ENCODE measurements around the gene PBX3.

Gene PBX3

DNA sequence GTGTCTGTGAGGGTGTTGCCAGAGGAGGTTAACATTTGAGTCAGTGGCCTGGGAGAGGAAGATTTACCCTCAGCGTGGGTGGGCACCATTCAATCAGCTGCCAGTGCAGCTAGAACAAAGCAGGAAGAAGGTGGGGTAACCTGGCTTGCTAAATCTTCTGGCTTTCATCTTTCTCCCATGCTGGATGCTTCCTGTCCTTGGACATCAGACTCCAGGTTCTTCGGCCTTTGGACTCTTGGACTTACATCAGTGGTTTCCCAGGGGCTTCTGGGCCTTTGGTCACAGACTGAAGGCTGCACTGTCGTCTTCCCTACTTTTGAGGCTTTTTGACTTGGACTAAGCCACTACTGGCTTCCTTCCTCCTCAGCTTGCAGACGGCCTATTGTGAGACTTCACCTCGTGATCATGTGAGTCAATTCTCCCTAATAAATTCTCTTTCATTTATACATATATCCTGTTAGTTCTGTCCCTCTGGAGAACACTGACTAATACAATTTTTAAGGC, 38.1 kb downstream of the PBX3 start:
- Mint-ChIP-seq H3K9me3 (peaks cover 29% of the 10 kb centered on the region), H3K27me3 (ENCODE audit: low read depth, poor library complexity) (peaks cover 4% of the 10 kb centered on the region), H3K4me3 (no peak overlapping the region), H3K36me3 (ENCODE audit: low read depth) (peaks cover 29% of the 10 kb centered on the region), H3K27ac (no peak overlapping the region), H3K4me1 (peaks cover 21% of the 10 kb centered on the region)
- no peak for DNase-seq
- TF ChIP-seq, protein P1, sequence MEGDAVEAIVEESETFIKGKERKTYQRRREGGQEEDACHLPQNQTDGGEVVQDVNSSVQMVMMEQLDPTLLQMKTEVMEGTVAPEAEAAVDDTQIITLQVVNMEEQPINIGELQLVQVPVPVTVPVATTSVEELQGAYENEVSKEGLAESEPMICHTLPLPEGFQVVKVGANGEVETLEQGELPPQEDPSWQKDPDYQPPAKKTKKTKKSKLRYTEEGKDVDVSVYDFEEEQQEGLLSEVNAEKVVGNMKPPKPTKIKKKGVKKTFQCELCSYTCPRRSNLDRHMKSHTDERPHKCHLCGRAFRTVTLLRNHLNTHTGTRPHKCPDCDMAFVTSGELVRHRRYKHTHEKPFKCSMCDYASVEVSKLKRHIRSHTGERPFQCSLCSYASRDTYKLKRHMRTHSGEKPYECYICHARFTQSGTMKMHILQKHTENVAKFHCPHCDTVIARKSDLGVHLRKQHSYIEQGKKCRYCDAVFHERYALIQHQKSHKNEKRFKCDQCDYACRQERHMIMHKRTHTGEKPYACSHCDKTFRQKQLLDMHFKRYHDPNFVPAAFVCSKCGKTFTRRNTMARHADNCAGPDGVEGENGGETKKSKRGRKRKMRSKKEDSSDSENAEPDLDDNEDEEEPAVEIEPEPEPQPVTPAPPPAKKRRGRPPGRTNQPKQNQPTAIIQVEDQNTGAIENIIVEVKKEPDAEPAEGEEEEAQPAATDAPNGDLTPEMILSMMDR (IDR thresholded peaks at IDR 0.05): no peak

DNA sequence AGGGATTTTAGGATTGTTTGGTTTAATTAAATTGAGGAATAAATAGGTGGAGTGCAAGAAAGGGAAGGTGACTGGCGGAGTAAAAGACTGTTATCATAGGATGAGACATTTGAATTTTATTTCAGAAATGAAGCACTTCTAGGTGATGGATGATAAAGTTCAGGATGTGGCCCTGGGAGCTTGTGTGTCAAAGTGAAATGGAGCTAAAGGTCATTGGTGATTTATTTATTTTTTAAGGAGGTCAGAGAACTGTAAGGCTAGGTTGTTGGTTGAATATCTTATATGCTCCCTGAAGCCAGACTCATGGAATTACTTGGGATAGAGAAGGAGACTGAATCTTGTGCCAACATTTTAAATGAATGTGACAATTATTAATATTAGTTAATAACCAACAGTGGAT, 40.5 kb downstream of the PBX3 start:
- TF ChIP-seq, protein P1 (IDR thresholded peaks at IDR 0.05): no peak
- H3K4me3 Mint-ChIP-seq: no peak overlapping the region
- no peak overlapping the region for H3K27ac Mint-ChIP-seq
- peaks cover 21% of the 10 kb centered on the region for H3K4me1 Mint-ChIP-seq
- peaks cover 14% of the 10 kb centered on the region for H3K36me3 Mint-ChIP-seq (ENCODE audit: low read depth)
- peaks cover 14% of the 10 kb centered on the region for H3K9me3 Mint-ChIP-seq
- DNase-seq: no peak
- H3K27me3 Mint-ChIP-seq (ENCODE audit: low read depth, poor library complexity): peaks cover 4% of the 10 kb centered on the region

DNA sequence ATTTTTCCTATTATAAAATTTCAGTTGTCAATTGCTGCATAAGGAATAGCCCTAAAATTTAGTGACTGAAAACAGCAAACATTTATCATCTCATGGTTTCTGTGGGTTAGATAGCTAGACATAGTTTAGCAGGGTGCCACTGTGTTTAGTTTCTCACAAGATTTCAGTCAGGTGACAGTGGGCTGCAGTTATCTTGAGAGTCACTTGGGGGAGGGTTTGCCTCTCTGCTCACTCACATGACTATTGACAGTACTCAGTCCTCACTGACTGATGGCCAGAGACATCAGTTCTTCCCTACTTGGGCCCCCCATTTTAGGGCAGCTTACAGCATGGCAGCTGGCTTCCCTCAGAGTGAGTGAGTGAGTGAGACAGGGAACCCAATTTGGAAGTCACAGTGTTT, 42.0 kb downstream of the PBX3 start:
- no peak for DNase-seq
- no peak overlapping the region for H3K27ac Mint-ChIP-seq
- peaks cover 20% of the 10 kb centered on the region for H3K4me1 Mint-ChIP-seq
- no peak overlapping the region for H3K4me3 Mint-ChIP-seq
- peaks cover 6% of the 10 kb centered on the region for H3K36me3 Mint-ChIP-seq (ENCODE audit: low read depth)
- TF ChIP-seq, protein P1 (IDR thresholded peaks at IDR 0.05): no peak
- peaks cover 2% of the 10 kb centered on the region for H3K9me3 Mint-ChIP-seq
- H3K27me3 Mint-ChIP-seq (ENCODE audit: low read depth, poor library complexity): peaks cover 1% of the 10 kb centered on the region

DNA sequence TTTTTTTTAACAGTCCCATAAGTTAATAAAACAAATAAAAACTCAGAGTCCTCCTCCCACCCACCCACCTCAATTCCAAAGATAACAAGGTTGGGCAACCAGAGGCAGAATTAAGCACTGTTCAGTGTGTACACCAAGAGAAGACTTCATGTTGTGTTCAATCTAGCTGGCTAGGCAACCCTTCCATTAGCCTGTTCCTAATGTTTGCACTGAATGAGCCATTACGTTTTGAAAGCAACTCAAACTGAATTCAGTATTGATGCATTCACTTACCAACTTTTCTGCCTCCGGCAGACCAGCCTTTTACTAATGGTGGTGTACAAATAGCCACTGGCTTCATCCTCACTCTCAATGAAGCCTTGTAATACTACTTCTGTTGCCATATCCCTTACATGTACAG, 47.5 kb downstream of the PBX3 start:
- TF ChIP-seq, protein P1 (IDR thresholded peaks at IDR 0.05): no peak
- no peaks in the 10 kb centered on the region for H3K4me1 Mint-ChIP-seq
- no peak overlapping the region for H3K4me3 Mint-ChIP-seq
- H3K9me3 Mint-ChIP-seq: no peaks in the 10 kb centered on the region
- DNase-seq: no peak
- H3K27me3 Mint-ChIP-seq (ENCODE audit: low read depth, poor library complexity): no peaks in the 10 kb centered on the region
- no peaks in the 10 kb centered on the region for H3K36me3 Mint-ChIP-seq (ENCODE audit: low read depth)
- no peak overlapping the region for H3K27ac Mint-ChIP-seq

DNA sequence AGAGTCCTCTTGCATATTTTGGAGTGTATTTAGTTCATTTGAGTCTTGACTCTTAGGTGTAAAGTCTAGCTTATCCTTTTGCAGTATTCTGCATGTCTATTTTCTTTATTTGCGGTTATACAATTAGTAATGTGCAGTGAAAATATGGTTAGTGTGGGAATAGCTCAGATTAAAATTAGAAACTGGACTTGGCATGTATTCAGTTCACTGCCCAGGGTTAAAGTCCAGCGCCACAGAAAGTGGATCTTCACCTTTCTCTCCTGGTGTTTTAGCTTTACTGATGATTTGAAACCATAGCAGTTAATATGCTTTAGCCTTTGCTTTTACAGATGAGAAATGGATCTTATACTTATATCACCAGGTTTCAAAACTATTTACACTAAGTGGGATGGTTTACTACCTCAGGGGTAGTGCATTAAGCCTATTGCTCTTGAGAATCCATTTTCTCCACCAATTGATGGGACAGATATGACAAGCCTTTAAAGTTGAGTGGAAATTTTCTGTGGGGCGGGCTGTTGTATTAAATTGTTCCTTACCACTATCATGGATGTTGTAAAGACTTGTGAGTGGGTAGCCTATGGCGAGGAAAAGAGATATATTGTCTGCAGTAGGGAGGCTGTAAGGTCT, 48.9 kb downstream of the PBX3 start:
- Mint-ChIP-seq H3K4me1 (no peaks in the 10 kb centered on the region), H3K36me3 (ENCODE audit: low read depth) (no peaks in the 10 kb centered on the region), H3K4me3 (no peak overlapping the region), H3K27ac (no peak overlapping the region), H3K27me3 (ENCODE audit: low read depth, poor library complexity) (no peaks in the 10 kb centered on the region), H3K9me3 (no peaks in the 10 kb centered on the region)
- TF ChIP-seq, protein P1 (IDR thresholded peaks at IDR 0.05): no peak
- DNase-seq: no peak

DNA sequence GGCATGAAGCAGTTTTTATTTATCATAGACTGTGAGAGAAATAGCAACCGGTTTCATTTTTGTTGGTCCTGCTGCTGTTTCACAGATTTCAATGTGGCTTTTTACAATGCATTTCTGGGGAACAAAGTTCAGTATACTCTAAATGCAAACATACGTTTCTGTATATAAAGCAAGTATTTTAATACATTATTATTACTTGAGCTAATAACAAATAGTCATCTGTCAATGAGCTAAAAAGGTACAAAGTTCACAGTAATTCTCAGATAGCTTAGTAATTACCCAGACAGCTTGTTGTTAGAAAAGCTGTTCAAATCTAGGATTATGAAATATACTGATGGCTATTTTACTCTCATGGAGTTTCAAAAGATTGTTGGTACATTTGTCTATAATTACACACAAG, 50.8 kb downstream of the PBX3 start:
- TF ChIP-seq, protein P1 (IDR thresholded peaks at IDR 0.05): no peak
- Mint-ChIP-seq H3K4me3 (no peak overlapping the region), H3K27ac (no peak overlapping the region), H3K9me3 (no peaks in the 10 kb centered on the region), H3K4me1 (no peaks in the 10 kb centered on the region), H3K27me3 (ENCODE audit: low read depth, poor library complexity) (no peaks in the 10 kb centered on the region), H3K36me3 (ENCODE audit: low read depth) (no peaks in the 10 kb centered on the region)
- no peak for DNase-seq

Measured in nephron progenitor cell (in vitro differentiated cells).